Daoy (cell line): ENCODE data around the gene ZNF611. TPM values are rescaled to one million over a fixed set of nuclear protein-coding genes. Genes with fewer than 3 reads are reported as not detected.
"Not testable (repeated sequence)": the region's sequence is repeated elsewhere in the genome, so short reads cannot be mapped to it uniquely, and the experiment has no call there.

Source experiments
- DNase-seq: peaks from one replicate; pipeline ENCODE4 v3.0.0-alpha.2; 2015; ENCODE audit warnings: low read depth
- total RNA-seq: library from RNA; depleted of rRNA; stranded (reverse); fragments of >200 nt; shearing (Covaris generic); gene quantifications from 2 replicates; pipeline ENCODE4 v1.2.3, GENCODE V29; 2014

ZNF611 gene
- total RNA-seq, 1 experiment from 2014 or later, result 15.0 TPM

GRCh38 chr19:52716522-52716921 lies 18.3 kb downstream of the ZNF611 start:
- no peak for DNase-seq

DNA sequence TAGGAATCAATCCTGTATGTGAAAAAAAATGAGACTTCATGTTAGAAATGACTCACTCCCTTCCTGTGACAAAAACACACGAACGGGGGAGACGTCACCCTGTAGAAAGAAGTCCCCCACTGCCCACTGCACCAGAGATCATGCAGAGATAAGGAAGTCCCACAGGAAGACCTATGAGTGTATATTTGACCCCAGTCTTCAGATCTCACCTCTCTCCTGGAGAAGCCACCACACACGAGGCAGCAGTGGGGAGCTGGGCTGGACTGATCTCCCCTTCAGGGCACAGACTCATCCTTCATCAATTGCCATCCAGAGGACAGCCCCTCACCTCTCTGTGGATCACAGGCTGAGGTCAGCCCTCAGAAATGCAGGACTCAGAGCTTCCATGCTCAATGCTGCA lies 18.9 kb downstream of the ZNF611 start:
- peak; percentile 61 for DNase-seq

DNA sequence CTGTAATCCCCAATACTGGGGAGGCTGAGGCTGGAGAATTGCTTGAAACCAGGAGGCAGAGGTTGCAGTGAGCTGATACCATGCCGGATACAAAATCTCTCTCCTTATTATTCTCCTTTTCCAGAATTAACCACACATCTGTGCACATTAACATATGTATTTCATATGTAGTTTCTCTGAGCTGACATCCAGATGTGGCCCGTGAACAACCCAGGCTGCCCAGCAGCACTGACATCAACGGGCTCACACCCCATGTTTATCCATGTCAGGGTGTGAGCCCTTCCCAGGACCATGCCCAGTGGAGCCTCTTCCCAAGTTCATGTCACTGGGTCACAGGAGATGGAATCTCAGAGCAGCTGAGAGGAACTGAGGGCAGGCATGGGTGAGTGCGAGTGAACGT lies 19.5 kb downstream of the ZNF611 start:
- not testable (repeated sequence) for DNase-seq

DNA sequence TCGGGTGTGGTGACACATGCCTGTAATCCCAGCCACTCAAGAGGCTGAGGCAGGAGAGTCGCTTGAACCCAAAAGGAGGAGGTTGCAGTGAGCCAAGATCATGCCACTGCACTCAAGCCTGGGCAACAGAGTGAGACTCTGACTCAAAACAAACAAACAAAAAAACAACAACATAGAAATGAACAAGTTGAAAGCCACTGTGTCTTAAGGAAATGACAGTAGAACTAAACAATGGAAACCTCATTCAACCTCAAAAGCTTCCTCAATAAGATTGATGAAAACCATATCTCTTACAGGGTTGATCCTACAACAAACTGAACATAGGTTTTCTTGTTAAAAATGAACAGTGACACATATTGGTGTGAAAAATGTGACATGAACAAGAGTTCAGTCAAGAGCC lies 21.8 kb downstream of the ZNF611 start:
- DNase-seq, result not testable (repeated sequence)

DNA sequence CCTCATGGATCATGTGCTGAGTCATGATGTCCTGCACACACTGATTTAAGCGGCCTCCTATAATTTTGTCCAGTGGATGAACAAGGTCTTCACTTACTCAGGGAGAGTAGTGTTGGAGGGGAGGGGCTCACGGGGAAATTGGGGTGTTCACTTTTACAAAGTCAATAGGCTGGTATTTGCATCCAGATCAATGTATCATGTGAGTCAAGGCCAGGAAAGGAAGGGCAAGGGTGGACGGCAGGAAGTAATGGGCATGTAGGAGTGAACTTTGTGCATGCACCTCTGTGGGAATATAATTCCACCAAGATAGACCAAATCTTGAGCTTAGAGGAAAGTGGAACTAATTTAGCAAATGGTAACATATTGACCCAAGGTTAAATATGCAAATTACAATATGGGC lies 23.2 kb downstream of the ZNF611 start:
- not testable (repeated sequence) for DNase-seq

GRCh38 chr19:52710538-52710937 lies 24.3 kb downstream of the ZNF611 start:
- no peak for DNase-seq

GRCh38 chr19:52705615-52706014 lies 29.2 kb downstream of the ZNF611 start:
- DNase-seq, result not testable (repeated sequence)

- DNase-seq, result no peak
Observed at GRCh38 chr19:52703917-52704316, 30.9 kb downstream of the ZNF611 start.

GRCh38 chr19:52700673-52701072 lies 34.2 kb downstream of the ZNF611 start:
- DNase-seq, result no peak

DNA sequence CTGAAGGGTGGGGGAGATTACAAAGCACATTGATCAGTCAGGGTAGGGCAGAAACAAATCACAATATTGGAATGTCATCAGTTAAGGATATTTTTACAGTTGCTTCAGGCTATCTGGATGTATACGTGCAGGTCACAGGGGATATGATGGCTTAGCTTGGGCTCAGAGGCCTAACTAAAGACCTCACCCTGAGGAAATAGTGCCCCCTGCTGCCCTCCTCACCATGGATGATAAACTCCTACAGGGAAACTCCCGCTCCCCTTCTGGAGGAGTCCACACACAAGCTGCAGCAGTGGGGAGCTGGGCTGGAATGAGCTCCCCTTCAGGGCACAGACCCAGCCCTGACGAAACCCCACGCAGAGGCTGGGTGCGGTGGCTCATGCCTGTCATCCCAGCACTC lies 35.3 kb downstream of the ZNF611 start:
- not testable (repeated sequence) for DNase-seq

DNA sequence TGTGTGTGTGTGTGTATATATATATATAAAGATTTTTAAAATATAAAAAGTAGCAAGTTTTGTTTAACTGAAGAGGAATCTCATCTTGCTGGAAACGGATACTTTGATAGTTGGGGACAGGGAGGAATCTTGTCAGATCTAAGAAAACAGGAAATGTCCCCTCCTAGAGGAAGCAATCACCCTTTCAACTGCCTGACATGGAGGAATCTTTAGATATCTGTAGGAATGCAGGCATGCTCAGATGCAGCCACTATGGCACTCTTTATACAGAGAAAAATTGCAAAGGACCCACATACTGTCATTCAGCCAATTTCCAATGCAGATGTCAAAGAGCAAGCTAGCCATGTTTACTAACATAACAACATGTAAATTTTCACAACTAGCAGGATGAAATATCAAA lies 38.8 kb downstream of the ZNF611 start:
- DNase-seq, result no peak

- no peak for DNase-seq
Observed at GRCh38 chr19:52694921-52695320, 39.9 kb downstream of the ZNF611 start.

- DNase-seq, result not testable (repeated sequence)
Observed at GRCh38 chr19:52694281-52694680, 40.6 kb downstream of the ZNF611 start.

GRCh38 chr19:52692431-52693008 lies 42.3 kb downstream of the ZNF611 start:
- DNase-seq, result no peak

DNA sequence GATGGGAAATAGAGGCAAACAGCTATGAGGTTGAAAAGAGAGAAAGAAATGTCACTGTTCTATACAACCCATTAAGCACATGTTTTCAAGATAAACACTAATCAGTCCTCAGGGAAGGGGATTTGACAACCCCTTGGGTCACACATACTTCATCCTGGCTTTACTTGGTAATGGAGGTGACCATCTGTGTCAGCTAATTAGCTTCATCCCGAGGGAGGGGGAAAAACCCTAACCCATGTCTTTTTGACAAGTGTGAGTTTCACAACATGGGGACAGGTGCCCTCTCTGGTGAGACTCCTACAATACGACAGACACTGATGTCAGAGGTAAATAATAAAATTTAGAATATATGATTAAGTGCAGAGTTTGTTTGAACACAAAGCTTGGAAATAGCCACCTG lies 43.1 kb downstream of the ZNF611 start:
- DNase-seq, result no peak

DNA sequence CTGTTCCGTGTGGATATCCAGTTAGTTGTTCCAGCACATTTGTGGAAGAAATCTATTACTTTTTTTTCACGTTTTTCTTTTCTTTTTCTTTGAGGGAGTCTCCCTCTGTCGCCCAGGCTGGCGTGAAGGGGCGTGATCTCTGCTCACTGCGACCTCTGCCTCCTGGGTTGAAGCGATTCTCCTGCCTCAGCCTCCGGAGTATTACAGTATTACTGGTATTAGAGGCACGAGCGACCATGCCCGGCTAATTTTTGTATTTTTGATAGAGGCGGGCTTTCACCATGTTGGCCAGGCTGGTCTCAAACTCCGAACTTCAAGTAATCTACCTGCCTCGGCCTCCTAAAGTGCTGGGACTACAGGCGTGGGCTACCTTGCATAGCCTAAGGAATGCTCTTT lies 43.6 kb downstream of the ZNF611 start:
- no peak for DNase-seq

- DNase-seq, result peak; percentile 96
Observed at GRCh38 chr19:52690369-52691214, 44.3 kb downstream of the ZNF611 start.

GRCh38 chr19:52689843-52690368 lies 44.9 kb downstream of the ZNF611 start:
- DNase-seq, result peak; percentile 41

DNA sequence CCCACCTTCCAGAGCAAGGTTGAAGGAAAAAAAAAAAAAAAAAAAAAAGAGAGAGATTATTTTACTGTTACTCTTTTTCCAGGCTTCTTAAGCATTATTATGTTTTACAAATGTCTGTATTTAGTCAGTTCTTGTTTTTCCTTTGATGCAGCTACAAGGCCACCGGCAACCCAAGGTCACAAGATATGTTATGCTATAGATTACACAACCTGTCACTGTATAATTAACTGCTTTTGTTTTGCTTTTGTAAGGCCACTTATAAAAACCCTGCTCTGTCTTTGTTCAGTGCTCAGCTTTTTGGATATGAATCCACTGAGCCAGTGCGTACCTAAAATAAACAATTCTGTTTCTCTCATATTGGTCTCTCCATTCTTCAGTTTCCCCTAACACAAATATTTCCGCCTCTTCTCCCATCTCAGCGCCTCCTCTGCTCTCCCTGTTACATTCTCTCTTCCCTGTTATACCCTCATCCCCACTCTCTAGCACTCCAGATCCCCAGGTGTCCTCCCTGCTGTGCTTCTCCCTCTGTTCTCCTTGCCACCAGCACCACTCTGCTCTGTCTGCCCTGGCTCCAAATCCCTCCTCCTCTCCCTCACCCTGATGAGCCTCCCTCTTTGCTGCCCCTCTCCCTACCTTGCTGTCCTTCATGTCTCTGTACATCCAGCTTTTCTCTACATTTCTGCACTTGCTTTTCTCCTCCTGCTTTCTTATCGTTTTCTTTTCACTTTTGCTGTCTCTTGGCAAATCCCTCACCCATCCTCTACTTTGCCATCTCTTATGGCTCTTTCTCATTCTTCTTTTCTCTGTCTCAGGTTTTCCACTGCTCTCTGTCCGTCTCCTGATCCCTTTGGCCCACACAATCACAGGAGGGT lies 45.7 kb downstream of the ZNF611 start:
- not testable (repeated sequence) for DNase-seq

DNA sequence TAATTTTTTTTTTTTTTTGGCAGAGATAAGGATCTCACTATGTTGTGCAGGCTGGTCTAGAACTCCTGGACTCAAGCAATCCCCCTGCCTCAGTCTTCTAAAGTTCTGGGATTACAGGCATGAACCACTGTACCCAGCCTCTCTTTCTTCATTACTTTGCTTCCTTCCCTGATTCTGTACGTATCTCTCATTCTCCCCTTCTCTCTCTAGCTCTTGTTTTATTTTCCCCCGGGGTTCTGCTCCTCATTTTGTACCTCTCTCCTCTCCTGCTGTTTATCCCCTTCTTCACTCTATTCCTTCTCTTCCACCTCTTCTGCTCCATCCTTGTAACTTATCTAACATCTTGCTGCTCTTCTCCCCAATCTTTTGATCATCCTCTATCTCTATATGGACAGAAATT lies 46.5 kb downstream of the ZNF611 start:
- DNase-seq, result no peak

GRCh38 chr19:52687684-52688083 lies 47.2 kb downstream of the ZNF611 start:
- no peak for DNase-seq

- DNase-seq, result no peak
Observed at GRCh38 chr19:52685811-52686210, 49.0 kb downstream of the ZNF611 start.
